HG02642 (cell line): ENCODE results near the gene THUMPD1.
"Not testable (repeated sequence)": the region's sequence is repeated elsewhere in the genome, so short reads cannot be mapped to it uniquely, and the experiment has no call there.

ENCODE experiments used
- ATAC-seq: cut with Tn5 transposase; IDR thresholded peaks from one replicate; pipeline ENCODE4 v1.9.1; 2021; ENCODE audit warnings: mild to moderate bottlenecking; ENCODE audit not compliant: unreplicated experiment, poor library complexity

Gene THUMPD1

GRCh38 chr16:20750558-20750957, 8.9 kb upstream of the THUMPD1 start:
- ATAC-seq: no peak

GRCh38 chr16:20749474-20749873, 7.9 kb upstream of the THUMPD1 start:
- ATAC-seq: no peak

GRCh38 chr16:20747030-20747816, 5.6 kb upstream of the THUMPD1 start:
- no peak for ATAC-seq

- no peak for ATAC-seq
These were observed 4.8 kb upstream of the THUMPD1 start for GRCh38 chr16:20746461-20746860.

GRCh38 chr16:20744922-20745440, 3.4 kb upstream of the THUMPD1 start:
- ATAC-seq: no peak

- no peak for ATAC-seq
These were observed 2.0 kb upstream of the THUMPD1 start for GRCh38 chr16:20743591-20743990.

GRCh38 chr16:20740901-20741521, 607 bp downstream of the THUMPD1 start:
- peak; percentile 87 for ATAC-seq

GRCh38 chr16:20740007-20740883, 1.4 kb downstream of the THUMPD1 start:
- no peak for ATAC-seq

GRCh38 chr16:20735490-20735889, 6.1 kb downstream of the THUMPD1 start:
- no peak for ATAC-seq

- ATAC-seq: no peak
These were observed 6.8 kb downstream of the THUMPD1 start for GRCh38 chr16:20734782-20735181.

GRCh38 chr16:20734056-20734455, 7.6 kb downstream of the THUMPD1 start:
- no peak for ATAC-seq

- no peak for ATAC-seq
These were observed 12.5 kb downstream of the THUMPD1 start for GRCh38 chr16:20729141-20729540.

- no peak for ATAC-seq
These were observed 14.4 kb downstream of the THUMPD1 start for GRCh38 chr16:20727181-20727580.

GRCh38 chr16:20726661-20727060, 15.0 kb downstream of the THUMPD1 start:
- ATAC-seq: no peak

GRCh38 chr16:20720251-20720650, 21.4 kb downstream of the THUMPD1 start:
- ATAC-seq: no peak

- not testable (repeated sequence) for ATAC-seq
These were observed 23.9 kb downstream of the THUMPD1 start for GRCh38 chr16:20717718-20718117.

GRCh38 chr16:20711277-20711911, 30.2 kb downstream of the THUMPD1 start:
- ATAC-seq: no peak

GRCh38 chr16:20708129-20708528, 33.5 kb downstream of the THUMPD1 start:
- not testable (repeated sequence) for ATAC-seq

- ATAC-seq: no peak
These were observed 34.2 kb downstream of the THUMPD1 start for GRCh38 chr16:20707461-20707860.

GRCh38 chr16:20705972-20706371, 35.6 kb downstream of the THUMPD1 start:
- ATAC-seq: not testable (repeated sequence)
